ENCODE measurements around the gene ACLY.
"Not testable (repeated sequence)": the region's sequence is repeated elsewhere in the genome, so short reads cannot be mapped to it uniquely, and the experiment has no call there.

The ACLY gene

GRCh38 chr17:41941168-41941567, 22.4 kb upstream of the ACLY start:
- in situ Hi-C loops (cut with HindIII; ENCODE audit: low sequenced_read_pairs) = no loop called here

DNA sequence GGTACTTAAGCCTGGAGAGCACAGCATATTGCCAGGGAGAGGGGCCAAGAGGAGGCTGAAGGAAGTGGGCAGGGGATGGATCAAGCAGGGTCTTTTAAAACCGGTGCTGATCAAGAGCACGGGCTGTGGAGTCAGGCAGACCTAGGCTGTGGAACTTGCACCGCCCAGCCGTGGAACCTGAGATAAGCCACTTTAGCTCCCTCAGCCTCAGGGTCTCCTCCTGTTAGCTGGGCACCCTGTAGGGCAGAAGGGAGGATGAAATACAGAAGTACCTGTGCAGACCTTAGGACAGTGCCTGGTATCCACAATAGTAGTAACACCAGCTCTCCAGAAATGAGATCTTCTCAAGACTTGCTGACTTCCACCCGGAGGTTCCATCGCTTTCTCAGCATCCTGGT, 20.9 kb upstream of the ACLY start:
- in situ Hi-C loops (cut with HindIII; ENCODE audit: low sequenced_read_pairs) = no loop called here

GRCh38 chr17:41939044-41939692, 20.4 kb upstream of the ACLY start:
- in situ Hi-C loops (cut with HindIII; ENCODE audit: low sequenced_read_pairs) = no loop called here

DNA sequence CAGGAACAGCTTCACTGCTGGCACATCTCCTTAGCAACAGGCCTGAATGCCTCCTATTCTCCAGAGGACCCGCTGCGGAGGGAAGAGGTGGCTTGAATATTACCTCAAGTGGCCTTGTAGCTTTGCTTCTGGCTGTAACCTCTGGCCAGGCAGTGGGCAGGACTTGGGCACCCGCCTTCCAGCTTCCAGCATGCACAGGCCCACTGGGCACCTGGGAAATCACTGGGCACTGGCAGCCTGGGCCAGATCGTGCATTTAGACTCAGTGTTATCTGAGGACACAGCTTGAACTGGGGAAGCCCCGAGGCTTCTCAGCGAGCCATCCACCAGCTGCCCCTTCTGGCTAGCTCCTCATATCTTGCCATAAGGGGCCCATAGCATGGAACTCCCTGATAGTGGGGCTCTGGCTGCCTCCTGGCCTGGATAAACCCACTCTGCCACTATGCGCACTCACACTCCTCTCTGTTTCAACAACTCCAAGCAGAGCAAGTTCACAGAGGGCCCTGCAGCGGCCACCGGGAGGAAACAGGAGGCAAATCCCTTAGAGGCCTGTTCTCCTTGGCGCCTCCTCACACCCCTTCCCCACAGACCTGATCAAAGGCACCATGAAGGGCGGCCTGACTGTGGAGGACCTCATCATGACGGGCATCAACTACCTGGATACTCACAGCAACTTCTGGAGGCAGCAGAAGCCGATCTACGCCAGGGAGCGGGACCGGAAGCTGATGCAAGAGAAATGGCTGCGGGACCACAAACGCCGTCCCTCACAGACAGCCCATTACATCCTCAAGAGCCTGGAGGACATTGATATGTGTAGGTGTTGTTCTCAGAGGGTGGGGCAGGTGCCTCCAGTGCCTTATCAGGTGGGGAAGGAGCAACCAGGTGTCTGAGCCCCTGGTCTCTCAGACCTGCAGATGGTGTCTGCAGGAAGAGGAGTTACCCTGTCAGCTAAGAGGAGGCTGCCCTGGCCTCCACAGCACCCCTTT, 19.5 kb upstream of the ACLY start:
- in situ Hi-C loops (cut with HindIII; ENCODE audit: low sequenced_read_pairs) = no loop called here

DNA sequence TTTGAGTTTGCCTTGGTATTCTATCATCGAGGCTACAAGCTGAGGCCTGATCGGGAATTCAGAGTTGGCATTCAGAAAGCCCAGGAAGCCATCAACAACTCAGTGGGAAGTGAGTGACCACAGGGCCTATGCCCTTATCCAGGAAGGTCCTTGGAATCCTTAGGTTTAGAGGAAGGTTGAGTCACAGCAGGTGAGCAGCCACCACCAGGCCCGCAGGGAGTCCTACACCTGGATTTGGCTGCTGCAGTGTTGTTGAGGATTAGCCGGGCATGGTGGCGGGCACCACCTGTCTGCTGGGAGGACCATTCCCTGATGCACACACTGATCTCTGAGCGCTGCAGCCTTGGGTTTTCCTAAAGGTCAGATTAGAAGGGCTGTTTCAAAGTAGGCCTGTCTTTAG, 16.9 kb upstream of the ACLY start:
- in situ Hi-C loops (cut with HindIII; ENCODE audit: low sequenced_read_pairs) = no loop called here

DNA sequence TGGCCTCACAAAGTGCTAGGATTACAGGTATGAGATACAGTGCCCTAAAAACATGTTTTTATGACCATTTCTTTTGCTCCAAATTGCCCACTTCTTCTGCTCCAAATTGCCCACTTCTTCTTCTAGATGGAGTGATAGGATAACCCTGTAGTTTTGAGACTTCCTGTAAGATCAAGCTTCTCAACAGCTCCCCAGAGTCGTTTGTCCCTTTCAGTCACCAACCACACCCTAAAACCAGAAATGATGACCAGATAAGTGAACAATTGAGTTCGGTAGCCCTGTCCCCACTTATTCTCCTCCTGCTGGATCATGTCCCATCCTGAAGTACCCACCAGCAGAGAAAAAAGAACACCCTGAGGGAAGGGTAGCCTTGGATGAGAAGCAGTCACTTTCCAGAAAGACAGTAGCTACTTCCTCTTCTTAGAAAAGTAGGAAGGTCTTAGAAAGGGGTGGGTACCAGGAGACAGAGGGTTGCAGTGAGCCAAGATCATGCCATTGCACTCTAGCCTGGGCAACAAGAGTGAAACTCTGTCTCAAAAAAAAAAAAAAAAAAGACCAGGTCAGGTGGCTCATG, 14.2 kb upstream of the ACLY start:
- in situ Hi-C loops (cut with HindIII; ENCODE audit: low sequenced_read_pairs) = no loop called here

DNA sequence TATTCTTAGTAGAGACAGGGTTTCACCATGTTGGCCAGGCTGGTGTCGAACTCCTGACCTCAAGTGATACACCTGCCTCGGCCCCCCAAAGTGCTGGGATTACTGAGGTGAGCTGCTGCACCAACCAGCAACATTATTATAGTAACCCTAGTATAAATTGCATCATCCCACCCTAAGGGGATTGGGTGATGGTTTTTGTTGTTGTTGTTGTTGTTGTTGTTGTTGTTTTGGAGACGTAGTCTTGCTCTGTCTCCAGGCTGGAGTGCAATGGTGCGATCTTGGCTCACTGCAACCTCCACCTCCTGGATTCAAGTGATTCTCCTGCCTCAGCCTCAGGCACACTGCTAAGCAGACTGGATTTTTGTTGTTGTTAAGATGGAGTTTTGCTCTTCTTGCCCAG, 13.0 kb upstream of the ACLY start:
- in situ Hi-C loops (cut with HindIII; ENCODE audit: low sequenced_read_pairs) = not testable (repeated sequence)

GRCh38 chr17:41930833-41931156, 12.0 kb upstream of the ACLY start:
- in situ Hi-C loops (cut with HindIII; ENCODE audit: low sequenced_read_pairs) = not testable (repeated sequence)

GRCh38 chr17:41930009-41930832, 11.5 kb upstream of the ACLY start, which contains the start of gene ODAD4:
Gene ODAD4, plus strand, starts transcription at chr17:41930617. Its CDS starts 107 bp downstream, at chr17:41930724.
- in situ Hi-C loops (cut with HindIII; ENCODE audit: low sequenced_read_pairs) = no loop called here

DNA sequence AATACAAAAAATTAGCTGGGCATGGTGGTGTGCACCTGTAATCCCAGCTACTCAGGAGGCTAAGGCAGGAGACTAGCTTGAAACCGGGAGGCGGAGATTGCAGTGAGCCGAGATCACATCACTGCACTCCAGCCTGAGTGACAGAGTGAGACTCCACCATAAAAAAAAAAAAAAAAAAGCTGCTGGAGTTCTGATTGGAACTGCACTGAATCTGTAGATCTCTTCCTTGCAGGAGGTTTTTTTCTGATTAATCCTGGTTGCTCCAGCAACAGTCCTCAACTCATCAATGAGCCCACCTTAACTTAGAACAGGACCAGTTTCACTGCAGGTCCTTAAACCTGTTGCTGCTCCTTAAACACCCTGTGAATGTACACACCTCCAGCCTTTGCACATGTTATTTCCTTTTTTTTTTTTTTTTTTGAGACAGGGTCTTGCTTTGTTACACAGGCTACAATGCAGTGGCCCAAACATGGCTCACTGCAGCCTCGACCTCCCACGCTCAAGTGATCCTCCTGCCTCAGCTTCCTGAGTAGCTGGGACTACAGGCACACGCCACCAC, 10.0 kb upstream of the ACLY start:
- in situ Hi-C loops (cut with HindIII; ENCODE audit: low sequenced_read_pairs) = no loop called here

GRCh38 chr17:41925991-41926590, 7.3 kb upstream of the ACLY start:
- in situ Hi-C loops (cut with HindIII; ENCODE audit: low sequenced_read_pairs) = no loop called here

- in situ Hi-C loops (cut with HindIII; ENCODE audit: low sequenced_read_pairs) = no loop called here
Measured at GRCh38 chr17:41920580-41920955, 1.8 kb upstream of the ACLY start.

- in situ Hi-C loops (cut with HindIII; ENCODE audit: low sequenced_read_pairs) = no loop called here
Measured at GRCh38 chr17:41919840-41920579, 1.3 kb upstream of the ACLY start.

GRCh38 chr17:41919165-41919817, 540 bp upstream of the ACLY start:
- in situ Hi-C loops (cut with HindIII; ENCODE audit: low sequenced_read_pairs) = no loop called here

GRCh38 chr17:41917679-41918313, 955 bp downstream of the ACLY start:
- in situ Hi-C loops (cut with HindIII; ENCODE audit: low sequenced_read_pairs) = no loop called here

DNA sequence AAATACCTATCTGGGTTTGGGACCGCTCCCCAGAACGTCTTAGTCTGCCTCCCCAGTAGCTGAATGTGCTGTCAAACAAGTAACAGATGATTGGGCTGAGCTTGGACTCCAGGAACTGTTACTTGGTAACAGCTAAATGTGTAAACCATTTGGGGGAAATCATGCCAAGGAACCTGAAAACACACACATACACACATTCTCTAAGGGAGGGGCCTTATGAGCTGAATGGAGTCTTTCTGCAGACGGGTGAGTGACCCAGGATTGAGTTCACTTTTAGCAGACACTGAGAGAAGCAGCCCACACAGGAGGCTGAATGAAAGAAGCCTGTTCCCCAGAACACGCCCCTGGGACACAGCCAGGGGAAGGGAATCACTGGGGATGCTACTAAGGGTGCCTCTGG, 1.6 kb downstream of the ACLY start:
- in situ Hi-C loops (cut with HindIII; ENCODE audit: low sequenced_read_pairs) = no loop called here

- in situ Hi-C loops (cut with HindIII; ENCODE audit: low sequenced_read_pairs) = no loop called here
Measured at GRCh38 chr17:41915566-41915965, 3.2 kb downstream of the ACLY start.

- in situ Hi-C loops (cut with HindIII; ENCODE audit: low sequenced_read_pairs) = no loop called here
Measured at GRCh38 chr17:41915020-41915419, 3.7 kb downstream of the ACLY start.

DNA sequence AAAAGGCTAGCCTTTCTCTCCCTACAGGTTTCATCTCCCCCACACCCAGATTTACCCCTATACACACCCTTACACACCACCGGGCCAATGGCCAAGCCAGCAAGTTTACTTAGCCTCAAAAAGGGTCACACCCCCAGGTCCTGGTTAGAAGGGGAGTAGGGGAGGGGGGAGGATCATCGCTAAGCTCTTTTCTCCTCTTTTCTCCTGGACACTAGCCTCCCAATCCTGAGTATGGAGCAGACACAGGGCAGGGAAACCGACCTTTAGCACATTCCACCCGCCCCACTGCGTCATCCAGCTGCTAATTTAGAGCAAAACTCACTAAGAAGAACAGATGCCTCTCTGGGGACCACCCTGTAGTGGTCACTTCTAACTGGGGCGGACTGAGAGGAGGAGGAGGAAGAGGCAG, 4.4 kb downstream of the ACLY start:
- in situ Hi-C loops (cut with HindIII; ENCODE audit: low sequenced_read_pairs) = no loop called here
